ENCODE measurements around the gene GCLM.

DNA sequence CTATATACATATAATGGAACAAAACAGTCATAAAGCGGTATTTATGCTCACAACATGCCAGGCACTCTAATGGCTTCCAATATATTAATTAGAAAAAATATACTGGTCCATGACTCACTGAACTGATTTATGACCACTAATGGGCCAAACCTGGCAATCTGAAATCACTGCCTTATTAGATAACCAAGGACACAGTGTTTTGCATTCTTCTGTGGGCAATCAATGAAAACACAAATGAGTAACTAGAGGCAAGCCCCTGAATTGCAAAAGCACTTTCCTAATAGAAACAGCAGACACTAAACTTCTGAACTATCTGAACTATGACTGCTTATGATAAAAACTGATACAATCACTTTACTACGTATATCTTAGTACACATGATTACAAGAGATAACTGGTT lies 3.5 kb downstream of the GCLM start:
- TF ChIP-seq, protein P1, sequence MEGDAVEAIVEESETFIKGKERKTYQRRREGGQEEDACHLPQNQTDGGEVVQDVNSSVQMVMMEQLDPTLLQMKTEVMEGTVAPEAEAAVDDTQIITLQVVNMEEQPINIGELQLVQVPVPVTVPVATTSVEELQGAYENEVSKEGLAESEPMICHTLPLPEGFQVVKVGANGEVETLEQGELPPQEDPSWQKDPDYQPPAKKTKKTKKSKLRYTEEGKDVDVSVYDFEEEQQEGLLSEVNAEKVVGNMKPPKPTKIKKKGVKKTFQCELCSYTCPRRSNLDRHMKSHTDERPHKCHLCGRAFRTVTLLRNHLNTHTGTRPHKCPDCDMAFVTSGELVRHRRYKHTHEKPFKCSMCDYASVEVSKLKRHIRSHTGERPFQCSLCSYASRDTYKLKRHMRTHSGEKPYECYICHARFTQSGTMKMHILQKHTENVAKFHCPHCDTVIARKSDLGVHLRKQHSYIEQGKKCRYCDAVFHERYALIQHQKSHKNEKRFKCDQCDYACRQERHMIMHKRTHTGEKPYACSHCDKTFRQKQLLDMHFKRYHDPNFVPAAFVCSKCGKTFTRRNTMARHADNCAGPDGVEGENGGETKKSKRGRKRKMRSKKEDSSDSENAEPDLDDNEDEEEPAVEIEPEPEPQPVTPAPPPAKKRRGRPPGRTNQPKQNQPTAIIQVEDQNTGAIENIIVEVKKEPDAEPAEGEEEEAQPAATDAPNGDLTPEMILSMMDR (IDR thresholded peaks at IDR 0.05 in 2 of 3, conservative IDR thresholded peaks at IDR 0.05 in 1 of 3; ENCODE audit: insufficient read depth in 2 of 3, low read depth in 1 of 3, low read length in 3 of 3): no peak
- TF ChIP-seq BRCA1 (IDR thresholded peaks at IDR 0.05) (no peak), BRCA1 (CRISPR knock-in tag; IDR thresholded peaks at IDR 0.05) (no peak), HIVEP1 (CRISPR knock-in tag; IDR thresholded peaks at IDR 0.05) (no peak), PTTG1 (tag; IDR thresholded peaks at IDR 0.05; ENCODE audit: low read depth) (no peak), ZKSCAN8 (CRISPR knock-in tag; IDR thresholded peaks at IDR 0.05) (no peak)
- TF ChIP-seq, protein P2, sequence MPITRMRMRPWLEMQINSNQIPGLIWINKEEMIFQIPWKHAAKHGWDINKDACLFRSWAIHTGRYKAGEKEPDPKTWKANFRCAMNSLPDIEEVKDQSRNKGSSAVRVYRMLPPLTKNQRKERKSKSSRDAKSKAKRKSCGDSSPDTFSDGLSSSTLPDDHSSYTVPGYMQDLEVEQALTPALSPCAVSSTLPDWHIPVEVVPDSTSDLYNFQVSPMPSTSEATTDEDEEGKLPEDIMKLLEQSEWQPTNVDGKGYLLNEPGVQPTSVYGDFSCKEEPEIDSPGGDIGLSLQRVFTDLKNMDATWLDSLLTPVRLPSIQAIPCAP (CRISPR knock-in tag; IDR thresholded peaks at IDR 0.05; ENCODE audit: borderline replicate concordance): no peak
- TF ChIP-seq, protein P3, sequence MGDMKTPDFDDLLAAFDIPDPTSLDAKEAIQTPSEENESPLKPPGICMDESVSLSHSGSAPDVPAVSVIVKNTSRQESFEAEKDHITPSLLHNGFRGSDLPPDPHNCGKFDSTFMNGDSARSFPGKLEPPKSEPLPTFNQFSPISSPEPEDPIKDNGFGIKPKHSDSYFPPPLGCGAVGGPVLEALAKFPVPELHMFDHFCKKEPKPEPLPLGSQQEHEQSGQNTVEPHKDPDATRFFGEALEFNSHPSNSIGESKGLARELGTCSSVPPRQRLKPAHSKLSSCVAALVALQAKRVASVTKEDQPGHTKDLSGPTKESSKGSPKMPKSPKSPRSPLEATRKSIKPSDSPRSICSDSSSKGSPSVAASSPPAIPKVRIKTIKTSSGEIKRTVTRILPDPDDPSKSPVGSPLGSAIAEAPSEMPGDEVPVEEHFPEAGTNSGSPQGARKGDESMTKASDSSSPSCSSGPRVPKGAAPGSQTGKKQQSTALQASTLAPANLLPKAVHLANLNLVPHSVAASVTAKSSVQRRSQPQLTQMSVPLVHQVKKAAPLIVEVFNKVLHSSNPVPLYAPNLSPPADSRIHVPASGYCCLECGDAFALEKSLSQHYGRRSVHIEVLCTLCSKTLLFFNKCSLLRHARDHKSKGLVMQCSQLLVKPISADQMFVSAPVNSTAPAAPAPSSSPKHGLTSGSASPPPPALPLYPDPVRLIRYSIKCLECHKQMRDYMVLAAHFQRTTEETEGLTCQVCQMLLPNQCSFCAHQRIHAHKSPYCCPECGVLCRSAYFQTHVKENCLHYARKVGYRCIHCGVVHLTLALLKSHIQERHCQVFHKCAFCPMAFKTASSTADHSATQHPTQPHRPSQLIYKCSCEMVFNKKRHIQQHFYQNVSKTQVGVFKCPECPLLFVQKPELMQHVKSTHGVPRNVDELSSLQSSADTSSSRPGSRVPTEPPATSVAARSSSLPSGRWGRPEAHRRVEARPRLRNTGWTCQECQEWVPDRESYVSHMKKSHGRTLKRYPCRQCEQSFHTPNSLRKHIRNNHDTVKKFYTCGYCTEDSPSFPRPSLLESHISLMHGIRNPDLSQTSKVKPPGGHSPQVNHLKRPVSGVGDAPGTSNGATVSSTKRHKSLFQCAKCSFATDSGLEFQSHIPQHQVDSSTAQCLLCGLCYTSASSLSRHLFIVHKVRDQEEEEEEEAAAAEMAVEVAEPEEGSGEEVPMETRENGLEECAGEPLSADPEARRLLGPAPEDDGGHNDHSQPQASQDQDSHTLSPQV (IDR thresholded peaks at IDR 0.05): no peak
- TF ChIP-seq, protein P4, sequence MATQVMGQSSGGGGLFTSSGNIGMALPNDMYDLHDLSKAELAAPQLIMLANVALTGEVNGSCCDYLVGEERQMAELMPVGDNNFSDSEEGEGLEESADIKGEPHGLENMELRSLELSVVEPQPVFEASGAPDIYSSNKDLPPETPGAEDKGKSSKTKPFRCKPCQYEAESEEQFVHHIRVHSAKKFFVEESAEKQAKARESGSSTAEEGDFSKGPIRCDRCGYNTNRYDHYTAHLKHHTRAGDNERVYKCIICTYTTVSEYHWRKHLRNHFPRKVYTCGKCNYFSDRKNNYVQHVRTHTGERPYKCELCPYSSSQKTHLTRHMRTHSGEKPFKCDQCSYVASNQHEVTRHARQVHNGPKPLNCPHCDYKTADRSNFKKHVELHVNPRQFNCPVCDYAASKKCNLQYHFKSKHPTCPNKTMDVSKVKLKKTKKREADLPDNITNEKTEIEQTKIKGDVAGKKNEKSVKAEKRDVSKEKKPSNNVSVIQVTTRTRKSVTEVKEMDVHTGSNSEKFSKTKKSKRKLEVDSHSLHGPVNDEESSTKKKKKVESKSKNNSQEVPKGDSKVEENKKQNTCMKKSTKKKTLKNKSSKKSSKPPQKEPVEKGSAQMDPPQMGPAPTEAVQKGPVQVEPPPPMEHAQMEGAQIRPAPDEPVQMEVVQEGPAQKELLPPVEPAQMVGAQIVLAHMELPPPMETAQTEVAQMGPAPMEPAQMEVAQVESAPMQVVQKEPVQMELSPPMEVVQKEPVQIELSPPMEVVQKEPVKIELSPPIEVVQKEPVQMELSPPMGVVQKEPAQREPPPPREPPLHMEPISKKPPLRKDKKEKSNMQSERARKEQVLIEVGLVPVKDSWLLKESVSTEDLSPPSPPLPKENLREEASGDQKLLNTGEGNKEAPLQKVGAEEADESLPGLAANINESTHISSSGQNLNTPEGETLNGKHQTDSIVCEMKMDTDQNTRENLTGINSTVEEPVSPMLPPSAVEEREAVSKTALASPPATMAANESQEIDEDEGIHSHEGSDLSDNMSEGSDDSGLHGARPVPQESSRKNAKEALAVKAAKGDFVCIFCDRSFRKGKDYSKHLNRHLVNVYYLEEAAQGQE (IDR thresholded peaks at IDR 0.05; ENCODE audit: borderline replicate concordance): no peak
- TF ChIP-seq, protein P4 (CRISPR knock-in tag; IDR thresholded peaks at IDR 0.05; ENCODE audit: low read depth): no peak

All from K562 (cell line).